ENCODE results near the gene MAB21L4.

The MAB21L4 gene

GRCh38 chr2:240876035-240876474 is 19.9 kb downstream of the MAB21L4 start:
- no peak for DNase-seq

GRCh38 chr2:240875228-240876034 is 20.5 kb downstream of the MAB21L4 start:
- DNase-seq = no peak

- DNase-seq = no peak
Measured at GRCh38 chr2:240874715-240875227, 21.2 kb downstream of the MAB21L4 start.

GRCh38 chr2:240873805-240874714 is 21.9 kb downstream of the MAB21L4 start:
- DNase-seq = no peak

- no peak for DNase-seq
Measured at GRCh38 chr2:240873098-240873788, 22.7 kb downstream of the MAB21L4 start.

GRCh38 chr2:240872317-240873097 is 23.4 kb downstream of the MAB21L4 start:
- no peak for DNase-seq

GRCh38 chr2:240871071-240871958 is 24.6 kb downstream of the MAB21L4 start:
- no peak for DNase-seq

GRCh38 chr2:240869956-240870875 is 25.7 kb downstream of the MAB21L4 start:
- no peak for DNase-seq

- no peak for DNase-seq
Measured at GRCh38 chr2:240869109-240869955, 26.6 kb downstream of the MAB21L4 start.

GRCh38 chr2:240868286-240869108 is 27.5 kb downstream of the MAB21L4 start, which contains the start of gene AGXT:
AGXT (plus strand) TSS chr2:240868824; CDS start chr2:240868866, 42 bp downstream.
- no peak for DNase-seq

GRCh38 chr2:240865391-240865790 is 30.6 kb downstream of the MAB21L4 start:
- DNase-seq = no peak

GRCh38 chr2:240864475-240864874 is 31.5 kb downstream of the MAB21L4 start:
- DNase-seq = no peak

- DNase-seq = no peak
Measured at GRCh38 chr2:240861547-240861946, 34.4 kb downstream of the MAB21L4 start.

- DNase-seq = no peak
Measured at GRCh38 chr2:240858871-240859270, 37.1 kb downstream of the MAB21L4 start.

GRCh38 chr2:240858321-240858720 is 37.6 kb downstream of the MAB21L4 start:
- DNase-seq = no peak

GRCh38 chr2:240857039-240858008 is 38.6 kb downstream of the MAB21L4 start:
- DNase-seq = no peak
